GM21381 (cell line): ENCODE data around the gene ETAA1.

Experiments used
- ATAC-seq: cut with Tn5 transposase; IDR thresholded peaks from one replicate; pipeline ENCODE4 v1.9.1; 2021; ENCODE audit warnings: mild to moderate bottlenecking, moderate library complexity; ENCODE audit not compliant: unreplicated experiment

Gene ETAA1

DNA sequence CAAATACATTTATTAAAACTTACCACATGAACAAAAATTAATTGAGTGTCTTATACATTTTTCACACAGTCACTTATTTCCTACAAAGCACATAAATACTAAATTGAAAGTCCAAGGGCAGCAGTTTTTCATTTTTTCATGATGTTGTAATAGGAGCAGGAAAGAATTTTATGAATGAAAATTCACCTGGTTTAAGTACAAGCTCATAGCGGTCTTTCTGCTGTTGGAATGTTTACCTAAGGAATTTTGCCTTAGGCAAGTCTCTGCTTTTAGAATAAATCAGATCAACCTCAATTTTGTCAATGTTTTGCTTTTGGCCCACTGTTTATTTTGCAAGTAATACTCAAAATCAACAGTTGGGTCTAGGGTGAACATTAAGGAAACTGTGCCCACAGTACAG, 40.0 kb downstream of the ETAA1 start:
- no peak for ATAC-seq

DNA sequence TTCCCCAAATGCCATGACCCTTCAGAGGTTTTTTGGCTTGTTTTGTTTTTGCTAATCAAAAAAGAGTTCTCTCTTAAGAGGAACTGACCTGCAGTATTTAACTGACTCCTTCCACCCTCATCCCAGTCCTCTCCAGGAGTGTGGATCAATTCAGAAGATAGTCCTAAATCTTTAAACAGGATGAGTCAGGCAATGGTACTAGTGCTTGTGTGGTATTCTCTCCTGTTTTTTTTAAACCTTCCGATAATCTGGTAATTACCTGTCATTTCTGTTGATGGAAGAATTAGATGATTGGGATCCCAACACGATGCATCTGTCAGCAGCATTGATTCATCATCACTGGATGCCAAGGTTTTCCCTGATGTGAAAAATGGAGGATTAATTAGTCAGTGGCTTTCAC, 41.2 kb downstream of the ETAA1 start:
- no peak for ATAC-seq

DNA sequence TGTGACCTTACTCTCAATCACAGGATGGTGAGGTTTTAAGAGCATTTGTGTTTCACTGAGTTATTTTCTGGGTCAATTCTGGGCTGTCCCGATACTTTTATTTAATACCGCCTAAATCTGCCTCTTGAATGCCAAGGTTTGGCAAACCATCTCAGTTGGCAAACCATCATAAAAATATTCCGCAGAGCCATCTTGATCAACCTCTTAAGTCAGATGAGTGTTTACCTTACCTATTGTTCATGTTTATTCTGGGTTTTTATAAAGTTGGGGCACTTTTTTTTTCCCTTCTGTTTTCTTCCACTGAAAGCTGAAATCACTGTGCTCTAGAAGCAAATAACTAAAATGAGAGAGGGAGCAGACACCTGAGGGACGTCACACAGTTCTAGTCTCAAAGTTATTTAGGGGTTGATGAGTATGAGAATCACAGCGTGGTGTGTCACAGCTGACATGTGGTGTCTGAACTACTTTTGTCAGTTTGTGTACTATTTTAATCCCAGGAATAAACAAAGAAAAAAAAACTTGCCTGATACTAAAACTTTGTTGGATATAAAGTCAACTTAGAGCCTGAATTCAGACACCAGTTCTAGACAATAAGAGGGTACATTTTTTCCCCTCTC, 48.6 kb downstream of the ETAA1 start:
- ATAC-seq: no peak

DNA sequence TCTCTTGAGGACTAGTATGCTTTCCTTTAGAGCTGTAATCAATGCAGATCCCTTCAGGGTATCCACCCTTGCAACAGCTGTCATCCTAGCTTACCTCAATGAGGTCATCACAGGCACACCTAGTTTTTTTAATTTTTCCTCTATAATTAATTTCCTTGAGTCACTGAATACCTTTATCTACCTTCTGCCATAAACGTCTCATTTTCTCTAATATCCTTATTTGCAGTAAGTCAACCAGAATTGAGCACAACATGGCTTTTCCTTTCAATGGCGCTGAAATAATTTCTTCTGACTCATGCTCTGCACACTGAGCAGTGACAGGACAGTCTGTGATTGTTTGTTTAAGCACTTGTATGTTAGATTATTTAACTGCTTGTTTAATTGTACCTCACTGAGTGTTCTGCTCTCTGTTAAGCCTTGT, 49.4 kb downstream of the ETAA1 start:
- ATAC-seq: no peak

DNA sequence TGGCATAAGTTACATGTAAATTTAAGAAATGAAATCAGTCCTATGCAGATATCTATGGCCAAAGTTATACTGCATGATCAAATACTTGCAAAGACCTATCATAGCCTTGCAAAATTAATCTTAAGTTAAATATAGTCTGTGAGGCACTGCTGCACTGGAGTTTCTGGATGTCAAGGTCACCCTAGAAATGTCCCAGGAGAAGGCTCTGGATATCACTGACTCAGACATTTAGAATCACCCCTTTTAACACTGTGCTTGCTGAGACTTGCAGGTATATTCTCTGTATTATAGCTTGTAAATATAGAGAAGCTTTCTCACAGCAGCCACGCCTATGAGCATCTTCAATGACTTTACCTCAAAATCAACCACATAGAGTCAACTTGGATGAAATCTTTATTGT, 51.5 kb downstream of the ETAA1 start:
- no peak for ATAC-seq

DNA sequence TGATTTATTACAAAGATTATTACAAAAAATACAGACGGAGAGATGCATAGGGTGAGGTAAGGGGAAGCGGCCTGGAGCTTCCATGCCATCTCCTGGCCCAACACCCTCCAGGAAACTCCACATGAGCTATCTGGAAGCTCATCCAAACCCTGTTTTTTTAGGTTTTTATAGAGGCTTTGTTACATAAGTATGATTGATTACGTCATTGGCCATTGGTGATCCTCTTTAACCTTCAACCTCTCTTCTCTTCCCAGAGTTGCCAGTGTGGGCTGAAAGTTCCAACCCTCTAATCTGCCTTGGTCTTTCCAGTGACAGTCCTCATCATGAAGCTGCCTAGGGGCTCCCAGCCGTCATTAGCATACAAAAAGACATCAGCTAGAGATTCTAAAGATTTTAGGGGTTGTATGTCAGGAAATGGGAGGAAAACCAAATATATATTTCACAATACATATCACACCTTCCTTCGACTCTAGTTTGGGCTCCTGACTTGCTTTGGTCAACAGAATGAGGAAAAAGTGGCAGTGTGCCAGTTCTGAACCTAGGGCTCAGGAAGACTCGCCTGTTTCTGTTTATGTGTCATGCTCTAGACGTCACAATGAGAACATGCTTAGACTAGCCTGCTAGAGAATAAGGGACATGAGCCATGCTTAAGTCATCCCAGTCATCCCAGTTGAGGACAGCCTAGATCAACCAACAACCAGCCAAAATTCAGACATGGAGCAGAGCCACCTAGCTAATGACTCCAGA, 54.1 kb downstream of the ETAA1 start:
- ATAC-seq: no peak

DNA sequence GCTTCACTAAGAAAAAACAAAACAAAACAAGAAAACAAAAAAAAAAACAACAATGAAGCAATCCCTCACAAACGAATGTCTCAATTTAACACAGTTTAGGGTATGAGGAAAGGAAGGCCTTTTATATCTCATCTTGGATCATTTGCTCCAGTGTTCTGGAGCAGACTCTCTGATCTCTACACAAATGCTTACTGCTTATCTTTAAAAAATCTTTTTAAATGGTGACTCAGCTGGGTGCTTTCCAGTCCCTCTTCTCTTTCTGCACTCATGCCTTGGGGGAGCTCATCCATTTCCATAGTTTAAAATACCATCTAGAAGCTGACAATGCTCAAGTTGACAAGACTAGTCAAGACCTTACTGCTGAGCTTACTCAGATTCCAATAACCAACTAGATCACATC, 56.2 kb downstream of the ETAA1 start:
- no peak for ATAC-seq

DNA sequence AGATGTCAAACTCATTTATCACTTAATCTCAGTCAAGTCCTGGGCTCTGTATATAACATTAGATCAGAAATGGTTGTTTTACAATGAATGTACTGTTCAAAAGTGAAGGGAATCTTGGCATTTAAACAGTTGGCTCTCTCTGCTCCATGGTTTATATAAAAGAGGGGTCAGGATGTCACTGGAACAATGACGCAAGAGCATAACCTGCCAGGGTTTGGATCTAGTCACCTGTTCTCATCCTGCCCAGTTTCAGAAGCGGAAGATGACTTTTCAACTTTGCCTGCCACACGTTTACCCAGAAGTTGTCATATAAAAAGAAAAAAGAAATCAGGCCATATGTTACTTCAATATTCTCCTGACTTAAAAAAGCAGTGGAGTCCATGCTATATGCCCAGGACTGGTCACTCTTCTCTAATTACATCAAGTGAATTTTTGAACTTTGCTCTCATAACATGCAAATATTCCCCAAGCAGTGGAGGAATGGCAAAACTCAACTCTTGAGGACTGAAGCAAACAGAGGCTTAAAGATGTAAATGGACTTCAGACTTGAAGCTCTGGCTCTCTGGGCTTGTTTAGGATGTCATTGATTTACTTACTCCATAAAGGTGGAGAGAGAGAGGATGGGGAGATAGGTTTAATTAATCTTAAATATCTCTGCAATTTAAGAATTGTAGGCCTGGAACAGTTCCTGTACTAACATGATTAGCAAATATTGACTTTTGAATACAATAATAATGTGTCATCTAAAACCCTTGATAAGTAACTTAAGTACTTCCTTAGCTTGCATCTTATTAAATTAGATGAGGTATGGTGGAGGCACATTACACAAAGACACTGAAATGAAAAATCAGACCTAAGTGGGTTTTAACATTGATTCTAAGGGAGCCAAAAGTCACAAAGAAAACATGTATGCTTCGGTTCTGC, 58.3 kb downstream of the ETAA1 start:
- ATAC-seq: no peak

DNA sequence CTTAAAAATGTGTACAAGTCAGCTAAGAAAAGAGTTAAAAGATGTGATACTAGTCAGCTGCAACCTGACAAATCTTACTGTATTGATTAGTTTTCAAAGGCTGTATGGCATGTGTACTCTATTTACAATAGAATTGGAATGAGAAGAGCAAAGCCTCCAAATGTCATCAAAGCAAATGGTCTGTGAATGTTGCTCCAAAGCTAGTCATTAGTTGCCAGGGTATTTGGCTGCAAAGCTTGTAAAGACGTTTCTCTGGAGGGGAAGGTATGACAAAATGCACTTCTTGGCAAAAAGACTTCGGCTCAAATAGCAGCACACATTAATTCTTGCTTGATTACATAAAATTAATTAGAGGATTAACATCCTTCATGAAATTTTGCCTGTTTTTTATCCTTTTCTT, 59.3 kb downstream of the ETAA1 start:
- ATAC-seq: no peak

DNA sequence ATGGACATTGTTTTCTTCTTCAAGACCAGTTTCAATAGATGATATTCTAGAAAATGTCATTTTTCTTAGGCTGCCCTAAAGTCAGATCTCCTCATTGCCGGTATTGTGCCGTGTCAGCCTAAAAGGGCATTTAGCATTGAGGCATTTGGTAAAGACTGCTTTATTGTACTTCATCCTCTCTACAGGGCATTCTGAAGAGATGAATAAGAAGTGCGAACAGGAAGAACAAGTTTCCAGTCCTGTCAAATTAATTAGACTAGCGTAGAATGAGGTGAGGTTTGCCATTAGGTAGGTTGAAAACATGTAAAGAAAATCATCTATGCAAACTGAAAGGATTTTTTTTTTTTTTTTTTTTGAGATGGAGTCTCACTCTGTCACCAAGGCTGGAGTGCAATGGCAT, 60.6 kb downstream of the ETAA1 start:
- ATAC-seq: no peak

DNA sequence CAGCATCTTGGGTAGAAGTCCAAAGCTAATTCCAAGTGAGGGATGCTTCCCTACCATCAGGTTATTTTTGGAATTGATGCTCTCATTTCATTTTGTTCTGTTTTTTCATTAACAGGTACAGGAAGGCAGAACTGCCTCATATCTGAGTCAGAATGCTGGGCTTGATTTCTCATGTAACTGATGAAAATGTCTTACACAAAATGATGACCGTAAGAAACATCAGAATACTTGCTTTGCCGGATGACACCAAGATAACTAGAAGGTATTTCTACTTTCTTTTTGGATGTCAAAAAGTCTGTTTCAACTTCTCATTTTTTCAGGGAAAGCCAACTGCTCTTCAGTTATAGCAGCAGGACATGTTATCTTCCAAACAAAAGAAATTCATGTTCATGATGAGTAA, 62.6 kb downstream of the ETAA1 start:
- no peak for ATAC-seq
